OCI-LY1 (cell line): ENCODE data around the gene VMAC.

Experiments
- CTCF ChIP-seq: fragments of 200-600 bp; sonication (generic), shearing (Covaris generic); IDR thresholded peaks from 2 replicates; pipeline ENCODE4 v1.5.1; 2017; ENCODE audit warnings: mild to moderate bottlenecking, antibody characterized with exemption, low read length, moderate library complexity, mixed read lengths
- EZH2 ChIP-seq: fragments of 200-600 bp; sonication (generic), shearing (Covaris generic); IDR thresholded peaks from 2 replicates; pipeline ENCODE4 v1.8.0; 2017; ENCODE audit warnings: borderline replicate concordance, mixed run types, mild to moderate bottlenecking, antibody characterized with exemption, low read length, moderate library complexity, mixed read lengths

GRCh38 chr19:5857203-5858081 lies 47.2 kb upstream of the VMAC start:
- TF ChIP-seq CTCF (no peak), EZH2 (no peak)
